Activated CD4-positive, alpha-beta T cell treated with anti-CD3 and anti-CD28 coated beads, Interleukin-2, Interleukin-6, amounts not matched to agents 100 ng/mL and 50 ng/mL, durations not matched to agents 16 hours and 8 hours (primary cell): ENCODE results near the gene BEND2.

ENCODE experiments used
- DNase-seq: peaks from one replicate; pipeline ENCODE4 v3.0.0-alpha.2; 2020

The BEND2 gene

GRCh38 chrX:18133605-18134004, 87.1 kb downstream of the BEND2 start:
- no peak for DNase-seq

- DNase-seq = no peak
These were observed 91.0 kb downstream of the BEND2 start for GRCh38 chrX:18129690-18130089.

- no peak for DNase-seq
These were observed 93.7 kb downstream of the BEND2 start for GRCh38 chrX:18126971-18127370.

GRCh38 chrX:18119856-18120255, 100.8 kb downstream of the BEND2 start:
- DNase-seq = no peak
